ENCODE measurements around the gene FSTL5. TPM values are rescaled to one million over a fixed set of nuclear protein-coding genes. Genes with fewer than 3 reads are reported as not detected.

The FSTL5 gene
- total and polyA plus RNA-seq, 9 of the 15 experiments (the other 6 are each of a cell fraction or from before 2014, with no cell fraction given) = 0.09 to 3.1 (median 0.50) TPM; not detected in 1

DNA sequence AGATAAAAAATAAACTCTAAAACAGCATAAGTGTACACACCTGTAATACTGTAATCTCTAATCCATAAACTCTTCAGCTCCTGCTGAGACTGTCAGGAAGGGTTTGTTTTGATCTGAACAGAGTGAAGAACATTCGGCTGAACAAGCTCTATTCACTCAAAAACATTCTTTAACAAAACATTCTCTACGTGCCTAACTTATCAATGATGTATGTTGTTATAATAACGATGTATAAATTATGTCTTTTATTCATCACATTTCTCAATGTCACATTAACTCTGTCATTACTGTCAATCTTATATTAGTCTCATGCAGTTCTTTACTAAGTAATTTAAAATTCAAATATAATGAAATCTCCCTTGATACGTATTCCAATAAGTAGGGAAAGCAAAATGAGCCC, 280.6 kb downstream of the FSTL5 start (continued):
- TF ChIP-seq SRSF3 (IDR thresholded peaks at IDR 0.05; ENCODE audit: insufficient read depth, low read length) = no peak
- TF ChIP-seq CREB1 (IDR thresholded peaks at IDR 0.05) = no peak
- TF ChIP-seq CREB1 (CRISPR knock-in tag; IDR thresholded peaks at IDR 0.05) = no peak

DNA sequence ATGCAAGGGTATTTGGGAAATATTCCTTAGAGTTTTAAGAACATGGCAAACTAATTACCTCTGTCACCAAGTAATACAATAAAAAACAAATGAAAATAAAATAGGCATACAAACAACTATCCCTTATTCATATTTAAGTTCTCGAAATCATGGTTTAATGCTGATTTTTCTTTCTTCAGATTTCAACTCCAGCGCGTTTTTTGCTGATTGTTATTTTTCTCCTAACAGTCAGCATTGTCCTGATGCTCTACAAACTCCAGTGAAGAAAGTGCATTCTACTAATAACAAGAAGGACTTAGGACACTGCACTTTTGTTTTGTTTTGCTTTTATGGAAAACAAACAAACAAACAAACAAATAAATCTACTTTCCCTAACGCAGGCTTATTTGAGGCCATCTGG, 282.4 kb downstream of the FSTL5 start:
- no peak overlapping the region for H3K9ac ChIP-seq (ENCODE audit: insufficient read depth in 1 of 2, low read depth in 2 of 2, low read length in 2 of 2)
- no peak for FAIRE-seq
- in situ Hi-C loops (cut with MboI) (no loop called here), intact Hi-C loops (cut with micrococcal nuclease) (no loop called here)
- POLR2A ChIA-PET = no interaction called here
- no peaks in the 10 kb centered on the region for H3K27me3 ChIP-seq (ENCODE audit: control insufficient read depth in 2 of 2, insufficient read depth in 2 of 2, low read length in 2 of 2)
- H3K36me3 ChIP-seq (ENCODE audit: control insufficient read depth, insufficient read depth, low read length) = no peaks in the 10 kb centered on the region
- no peak overlapping the region for H3K4me3 ChIP-seq
- WGBS (ENCODE audit: insufficient coverage, low coverage, missing lambda C conversion rate) = no CpG with 5 or more reads among the region's 4 CpGs
- H4K20me1 ChIP-seq (replicated peaks; ENCODE audit: control insufficient read depth, insufficient read depth, low read length) = no peaks in the 10 kb centered on the region
- no peak overlapping the region for H3K4me2 ChIP-seq (ENCODE audit: insufficient read depth, low read length)
- TF ChIP-seq ASH1L (IDR thresholded peaks at IDR 0.05; ENCODE audit: borderline replicate concordance, low read depth, partially characterized antibody) (no peak), GATA2 (CRISPR knock-in tag; IDR thresholded peaks at IDR 0.05) (no peak), MBD2 (IDR thresholded peaks at IDR 0.05; ENCODE audit: borderline replicate concordance, low read depth) (no peak), COPS2 (conservative IDR thresholded peaks at IDR 0.05) (no peak), KLF1 (tag; IDR thresholded peaks at IDR 0.05) (no peak), ADNP (tag; IDR thresholded peaks at IDR 0.05) (no peak), FOXA3 (CRISPR knock-in tag; conservative IDR thresholded peaks at IDR 0.05 in 1 of 2, IDR thresholded peaks at IDR 0.05 in 1 of 2) (no peak), TBP (optimal IDR thresholded peaks at IDR 0.05; ENCODE audit: low read depth, low read length) (no peak), ZNF384 (IDR thresholded peaks at IDR 0.05; ENCODE audit: low read depth, low read length) (no peak), TFAM (CRISPR knock-in tag; conservative IDR thresholded peaks at IDR 0.05) (no peak)
- TF ChIP-seq, protein P1, sequence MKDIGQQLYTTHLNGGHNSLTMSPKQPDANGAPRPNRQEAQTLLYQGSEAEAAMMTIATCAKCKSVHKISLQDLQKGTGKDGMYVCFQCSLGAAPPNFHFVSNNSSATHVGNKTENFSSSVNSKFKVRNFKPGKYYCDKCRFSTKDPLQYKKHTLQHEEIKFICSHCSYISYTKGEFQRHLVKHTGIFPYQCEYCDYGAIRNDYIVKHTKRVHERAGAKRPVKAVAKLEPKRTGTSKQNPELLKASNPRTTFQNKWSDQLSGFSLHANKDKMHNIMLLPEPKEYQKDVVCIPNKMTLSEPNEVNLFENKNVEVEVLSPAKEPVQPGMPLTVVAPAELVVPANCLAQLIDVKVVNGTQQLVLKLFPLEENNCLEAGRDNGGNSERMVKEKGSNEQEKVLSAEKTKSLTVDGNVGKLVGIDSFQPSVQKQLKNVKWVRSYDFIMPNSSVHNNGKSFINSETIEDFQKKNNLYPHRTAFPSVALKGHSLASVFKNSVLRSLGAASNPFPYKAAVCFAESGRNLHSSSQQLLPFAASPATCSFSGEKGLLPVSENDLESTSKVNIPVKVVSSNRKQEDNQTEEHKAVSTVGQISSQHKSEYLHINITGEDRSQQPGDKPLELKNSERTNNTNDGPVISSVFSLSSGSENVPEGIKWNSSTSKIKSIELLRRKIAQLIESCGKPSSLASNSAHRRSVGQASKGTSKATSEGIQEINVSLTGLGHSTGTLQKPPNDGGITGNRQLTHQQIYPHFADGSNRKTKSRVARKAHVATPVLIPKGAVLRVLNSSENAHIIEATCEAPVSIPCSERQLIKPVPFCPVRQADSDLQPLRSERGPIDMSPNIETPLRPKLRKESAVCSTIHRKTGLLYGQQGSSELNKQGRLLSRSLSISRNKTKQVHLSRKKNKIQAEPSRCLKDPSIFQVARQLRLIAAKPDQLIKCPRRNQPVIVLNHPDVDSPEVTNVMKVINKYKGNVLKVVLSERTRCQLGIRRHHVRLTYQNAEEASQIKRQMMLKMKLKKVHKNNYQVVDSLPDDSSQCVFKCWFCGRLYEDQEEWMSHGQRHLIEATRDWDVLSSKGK (CRISPR knock-in tag; IDR thresholded peaks at IDR 0.05) = no peak
- TF ChIP-seq, protein P2, sequence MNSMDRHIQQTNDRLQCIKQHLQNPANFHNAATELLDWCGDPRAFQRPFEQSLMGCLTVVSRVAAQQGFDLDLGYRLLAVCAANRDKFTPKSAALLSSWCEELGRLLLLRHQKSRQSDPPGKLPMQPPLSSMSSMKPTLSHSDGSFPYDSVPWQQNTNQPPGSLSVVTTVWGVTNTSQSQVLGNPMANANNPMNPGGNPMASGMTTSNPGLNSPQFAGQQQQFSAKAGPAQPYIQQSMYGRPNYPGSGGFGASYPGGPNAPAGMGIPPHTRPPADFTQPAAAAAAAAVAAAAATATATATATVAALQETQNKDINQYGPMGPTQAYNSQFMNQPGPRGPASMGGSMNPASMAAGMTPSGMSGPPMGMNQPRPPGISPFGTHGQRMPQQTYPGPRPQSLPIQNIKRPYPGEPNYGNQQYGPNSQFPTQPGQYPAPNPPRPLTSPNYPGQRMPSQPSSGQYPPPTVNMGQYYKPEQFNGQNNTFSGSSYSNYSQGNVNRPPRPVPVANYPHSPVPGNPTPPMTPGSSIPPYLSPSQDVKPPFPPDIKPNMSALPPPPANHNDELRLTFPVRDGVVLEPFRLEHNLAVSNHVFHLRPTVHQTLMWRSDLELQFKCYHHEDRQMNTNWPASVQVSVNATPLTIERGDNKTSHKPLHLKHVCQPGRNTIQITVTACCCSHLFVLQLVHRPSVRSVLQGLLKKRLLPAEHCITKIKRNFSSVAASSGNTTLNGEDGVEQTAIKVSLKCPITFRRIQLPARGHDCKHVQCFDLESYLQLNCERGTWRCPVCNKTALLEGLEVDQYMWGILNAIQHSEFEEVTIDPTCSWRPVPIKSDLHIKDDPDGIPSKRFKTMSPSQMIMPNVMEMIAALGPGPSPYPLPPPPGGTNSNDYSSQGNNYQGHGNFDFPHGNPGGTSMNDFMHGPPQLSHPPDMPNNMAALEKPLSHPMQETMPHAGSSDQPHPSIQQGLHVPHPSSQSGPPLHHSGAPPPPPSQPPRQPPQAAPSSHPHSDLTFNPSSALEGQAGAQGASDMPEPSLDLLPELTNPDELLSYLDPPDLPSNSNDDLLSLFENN (IDR thresholded peaks at IDR 0.05; ENCODE audit: low read depth in 2 of 2, low read length in 2 of 2) = no peak
- no peaks in the 10 kb centered on the region for H3K9me3 ChIP-seq (replicated peaks; ENCODE audit: control insufficient read depth, insufficient read depth, low read depth, low read length)
- no peaks in the 10 kb centered on the region for H3K9me1 ChIP-seq (ENCODE audit: control insufficient read depth, insufficient read depth, low read length)
- H3K4me1 ChIP-seq (replicated peaks in 1 of 2; ENCODE audit: control insufficient read depth in 2 of 2, insufficient read depth in 2 of 2, low read length in 2 of 2) = no peaks in the 10 kb centered on the region
- no peaks in the 10 kb centered on the region for H3K79me2 ChIP-seq (ENCODE audit: control insufficient read depth, insufficient read depth, low read length)
- no peak overlapping the region for H2AFZ ChIP-seq (ENCODE audit: low read depth, low read length)
- no peak overlapping the region for H3K27ac ChIP-seq (ENCODE audit: extremely low read depth, low read depth, low read length)
- no peak for DNase-seq (ENCODE audit: extremely low read depth in 1 of 4, low spot score in 3 of 4)
- CTCF ChIA-PET (ENCODE audit: low intra/inter-chr PET ratio) = no interaction called here
- ATAC-seq = no peak
- BruUV-seq (replicated peaks) = no TSS peak
